GM12872 (cell line): Measurements from ENCODE around the gene KRTAP10-7.

ENCODE experiments used
- CTCF ChIP-seq: IDR thresholded peaks from 3 replicates; pipeline ENCODE4 v1.5.1; 2011; ENCODE audit warnings: low read depth, mild to moderate bottlenecking, low read length, moderate library complexity; ENCODE audit not compliant: insufficient read depth

KRTAP10-7 gene

GRCh38 chr21:44557491-44558328, 42.7 kb upstream of the KRTAP10-7 start:
- TF ChIP-seq CTCF: no peak

GRCh38 chr21:44558695-44559094, 41.7 kb upstream of the KRTAP10-7 start, which contains the start of gene KRTAP10-3:
Gene KRTAP10-3, minus strand, starts transcription at chr21:44558795. Its CDS starts 80 bp downstream, at chr21:44558715.
- no peak for TF ChIP-seq CTCF

- no peak for TF ChIP-seq CTCF
These were observed 36.3 kb upstream of the KRTAP10-7 start for GRCh38 chr21:44564099-44564498.

GRCh38 chr21:44564886-44565598, 35.4 kb upstream of the KRTAP10-7 start:
- TF ChIP-seq CTCF: no peak

- no peak for TF ChIP-seq CTCF
These were observed 34.0 kb upstream of the KRTAP10-7 start for GRCh38 chr21:44566403-44566802.

- no peak for TF ChIP-seq CTCF
These were observed 32.8 kb upstream of the KRTAP10-7 start for GRCh38 chr21:44567481-44568171.

GRCh38 chr21:44568261-44568660, 32.1 kb upstream of the KRTAP10-7 start:
- no peak for TF ChIP-seq CTCF
